ENCODE data around the gene UBQLN1. TPM values are rescaled to one million over a fixed set of nuclear protein-coding genes. Genes with fewer than 3 reads are reported as not detected.

The UBQLN1 gene
- polyA plus RNA-seq, 1 of the 3 experiments (the other 2 are of a cell fraction): 60.3 TPM

- TF ChIP-seq REST (IDR thresholded peaks at IDR 0.05; ENCODE audit: low read depth, low read length): no peak
Observed at GRCh38 chr9:83628540-83628939, 79.2 kb downstream of the UBQLN1 start (continued).

GRCh38 chr9:83625178-83625577, 82.6 kb downstream of the UBQLN1 start:
- no peaks in the 10 kb centered on the region for H3K9me2 ChIP-seq
- peaks cover 3% of the 10 kb centered on the region for H3F3A ChIP-seq (replicated peaks; ENCODE audit: insufficient read depth)
- ChIA-PET CTCF (interaction anchor here (0.9 to 4.5 kb wide), 6 partner anchors 12 to 291 kb away, joined by 3 to 16 read pairs (median 6); no protein-coding TSS in a partner anchor), POLR2A (no interaction called here)
- no peaks in the 10 kb centered on the region for H3K27me3 ChIP-seq (ENCODE audit: insufficient read depth)
- no peak overlapping the region for H3K27ac ChIP-seq (ENCODE audit: low read depth in 2 of 2, low read length in 1 of 2)
- peaks cover 0 to 16% of the 10 kb centered on the region in 2 experiments; a peak in 2 of 4 replicates for H3K4me1 ChIP-seq (ENCODE audit: control insufficient read depth in 1 of 2, insufficient read depth in 2 of 2, low read depth in 1 of 2, low read length in 1 of 2)
- H3K4me2 ChIP-seq: no peak overlapping the region
- H3K9ac ChIP-seq: no peak overlapping the region
- peaks cover 6 to 25% of the 10 kb centered on the region in 2 experiments for H3K36me3 ChIP-seq (replicated peaks in 1 of 2; ENCODE audit: control insufficient read depth in 1 of 2, insufficient read depth in 2 of 2, low read length in 1 of 2)
- 95% methylated on average over 3 of the region's 3 CpGs for WGBS (ENCODE audit: low lambda C conversion rate)
- TF ChIP-seq NRF1 (IDR thresholded peaks at IDR 0.05; ENCODE audit: low read depth, low read length) (no peak), TEAD4 (IDR thresholded peaks at IDR 0.05; ENCODE audit: borderline replicate concordance, insufficient read depth) (no peak), POLR2AphosphoS5 (IDR thresholded peaks at IDR 0.05; ENCODE audit: low read depth, low read length) (no peak), JUND (IDR thresholded peaks at IDR 0.05) (no peak), FOXM1 (IDR thresholded peaks at IDR 0.05; ENCODE audit: low read depth) (no peak), NFIC (IDR thresholded peaks at IDR 0.05; ENCODE audit: borderline replicate concordance) (no peak), PBX3 (IDR thresholded peaks at IDR 0.05) (no peak), USF2 (IDR thresholded peaks at IDR 0.05; ENCODE audit: borderline replicate concordance, low read depth, low read length) (no peak), TCF12 (IDR thresholded peaks at IDR 0.05) (no peak), CHD2 (IDR thresholded peaks at IDR 0.05; ENCODE audit: low read length, partially characterized antibody) (no peak), SMC3 (IDR thresholded peaks at IDR 0.05; ENCODE audit: low read depth, low read length) (no peak), MXI1 (IDR thresholded peaks at IDR 0.05; ENCODE audit: low read depth, low read length) (no peak), SIN3A (IDR thresholded peaks at IDR 0.05; ENCODE audit: borderline replicate concordance, low read depth, low read length) (no peak), GATA2 (CRISPR knock-in tag; IDR thresholded peaks at IDR 0.05) (no peak)
- no peaks in the 10 kb centered on the region for H4K20me1 ChIP-seq (ENCODE audit: insufficient read depth)
- no peaks in the 10 kb centered on the region for H3K9me3 ChIP-seq
- no peak overlapping the region for H2AFZ ChIP-seq (ENCODE audit: low read depth)
- DNase-seq: no peak
- H3K79me2 ChIP-seq (ENCODE audit: insufficient read depth): no peaks in the 10 kb centered on the region
- H3K4me3 ChIP-seq (ENCODE audit: low read depth in 2 of 2, low read length in 1 of 2): no peak overlapping the region
